ENCODE results near the gene SNRPA1. TPM values are rescaled to one million over a fixed set of nuclear protein-coding genes. Genes with fewer than 3 reads are reported as not detected.

Gene SNRPA1
- total and polyA plus RNA-seq, 7 experiments from 2014 or later = 59.6 to 212 (median 90.1) TPM

DNA sequence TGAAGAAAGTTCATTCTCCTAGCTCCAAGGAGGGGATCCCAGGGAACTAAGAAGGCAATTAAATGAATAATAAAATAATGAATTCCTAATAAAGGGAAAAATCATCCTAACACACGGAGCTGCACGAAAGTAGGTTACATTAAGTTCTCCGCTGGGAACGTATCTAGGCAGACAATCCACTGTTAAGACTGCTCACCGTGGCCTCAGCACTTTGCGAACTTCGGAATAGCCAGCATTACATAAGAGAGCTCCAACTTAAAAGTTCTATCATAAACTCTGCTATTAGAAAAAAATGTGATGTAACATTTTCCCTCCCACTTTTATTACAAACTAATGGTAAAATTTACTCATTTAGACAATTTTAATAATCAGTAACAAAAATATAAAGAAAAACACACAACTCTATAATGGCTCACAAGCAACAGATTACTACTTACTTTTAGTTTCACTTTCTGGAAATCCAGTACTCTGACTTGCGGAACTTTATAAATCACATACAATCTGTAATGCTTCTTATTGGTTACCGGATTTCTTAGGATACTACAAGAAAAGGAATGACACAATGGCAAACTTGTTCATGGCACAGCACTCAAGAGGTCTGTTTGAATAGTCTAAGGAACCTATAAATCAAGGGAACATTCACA is 8.5 kb downstream of the SNRPA1 start:
- no peaks in the 10 kb centered on the region for H3K9me3 Mint-ChIP-seq
- H3K36me3 ChIP-seq (ENCODE audit: control insufficient read depth in 2 of 3, insufficient read depth in 3 of 3, low read length in 3 of 3) = peaks cover 29 to 68% (median 47%) of the 10 kb centered on the region in 3 experiments
- H3K9me3 ChIP-seq (ENCODE audit: control insufficient read depth in 2 of 3, low read length in 3 of 3) = no peaks in the 10 kb centered on the region
- intact Hi-C loops (cut with micrococcal nuclease) = no loop called here
- H3K27me3 Mint-ChIP-seq = no peaks in the 10 kb centered on the region
- H3K4me1 ChIP-seq (ENCODE audit: control insufficient read depth in 2 of 2, insufficient read depth in 2 of 2, low read length in 2 of 2) = peaks cover 0 to under 1% of the 10 kb centered on the region in 2 donors
- H3K27ac ChIP-seq (ENCODE audit: low read depth, low read length) = peak overlapping the region; percentile 23
- no peaks in the 10 kb centered on the region for H3K27me3 ChIP-seq (ENCODE audit: control insufficient read depth in 2 of 2, insufficient read depth in 2 of 2, low read length in 2 of 2)
- H3K4me1 Mint-ChIP-seq = peaks cover 17 to 38% (median 26%) of the 10 kb centered on the region in 7 donors
- DNase-seq (no peak), ATAC-seq (no peak)
- ChIA-PET CTCF (interaction anchor here (1.1 kb wide), 1 partner anchor 13 kb away, joined by 3 read pairs; no protein-coding TSS in a partner anchor), POLR2A (interaction anchor here (3.3 kb wide), 1 partner anchor 9 kb away, joined by 18 read pairs; the partner anchor contains the start of gene SNRPA1)
- peaks cover 4 to 59% (median 35%) of the 10 kb centered on the region in 5 donors for H3K36me3 Mint-ChIP-seq
- no peak overlapping the region for H3K4me3 ChIP-seq (ENCODE audit: low read length)
- H3K27ac Mint-ChIP-seq = peak overlapping the region in 2 of 9 donors; percentile 67 to 79
- H3K4me3 Mint-ChIP-seq = peak overlapping the region in 1 of 10 donors; percentile 55

DNA sequence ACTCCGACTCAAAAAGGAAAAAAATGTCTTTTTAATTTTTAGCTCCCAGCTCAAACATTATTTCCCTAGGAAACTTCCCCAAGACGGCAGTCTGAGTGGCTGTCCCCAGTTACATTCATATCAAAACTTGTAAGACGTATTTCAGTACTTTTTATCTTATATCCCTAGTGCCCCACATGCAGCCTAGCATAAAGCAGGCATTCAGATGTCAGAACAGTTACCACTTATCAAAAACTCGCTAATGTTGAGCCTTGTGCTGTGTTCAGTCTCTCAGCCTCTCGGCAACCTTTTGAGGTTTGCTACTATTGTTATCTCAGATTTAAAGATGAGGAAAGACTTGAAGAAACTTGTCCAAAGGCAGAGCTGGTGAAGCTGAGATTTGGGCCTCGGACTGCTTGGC is 11.1 kb downstream of the SNRPA1 start:
- POLR2A ChIA-PET = interaction anchor here (3.3 kb wide), 1 partner anchor 11 kb away, joined by 18 read pairs; the partner anchor contains the start of gene SNRPA1
- no peaks in the 10 kb centered on the region for H3K9me3 Mint-ChIP-seq
- intact Hi-C loops (cut with micrococcal nuclease) = no loop called here

DNA sequence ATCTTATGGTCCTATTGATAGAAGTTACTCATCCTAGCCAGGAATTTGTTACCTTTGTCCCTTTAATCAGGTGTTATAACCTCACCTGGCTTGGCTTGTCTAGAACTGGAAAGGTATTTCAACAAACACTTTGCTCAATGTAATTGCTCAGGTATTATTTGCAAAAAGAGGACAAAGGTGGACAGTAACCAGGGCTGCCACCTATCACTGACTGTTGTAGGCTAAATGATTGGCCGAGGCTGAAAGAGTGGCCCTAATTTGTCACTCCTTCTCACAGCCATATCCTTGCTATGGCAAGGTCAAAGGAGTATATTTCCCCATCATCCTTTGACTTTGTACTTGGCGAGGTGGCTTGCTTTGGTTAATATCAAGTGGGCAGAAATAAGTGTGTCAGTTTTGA is 15.0 kb downstream of the SNRPA1 start:
- Mint-ChIP-seq H3K4me3 (no peak overlapping the region), H3K9me3 (peaks cover 0 to 3% (median 0%) of the 10 kb centered on the region in 11 donors), H3K27ac (peak overlapping the region in 1 of 9 donors; percentile 15), H3K4me1 (peaks cover 7 to 27% (median 20%) of the 10 kb centered on the region in 7 donors), H3K27me3 (no peaks in the 10 kb centered on the region), H3K36me3 (peaks cover 4 to 34% (median 15%) of the 10 kb centered on the region in 5 donors)
- intact Hi-C loops (cut with micrococcal nuclease) = no loop called here
- Histone ChIP-seq H3K9me3 (ENCODE audit: control insufficient read depth in 2 of 3, low read length in 3 of 3) (no peaks in the 10 kb centered on the region), H3K27ac (ENCODE audit: low read depth, low read length) (no peak overlapping the region), H3K4me3 (ENCODE audit: low read length) (no peak overlapping the region), H3K27me3 (ENCODE audit: control insufficient read depth in 2 of 2, insufficient read depth in 2 of 2, low read length in 2 of 2) (no peaks in the 10 kb centered on the region), H3K36me3 (ENCODE audit: control insufficient read depth in 2 of 3, insufficient read depth in 3 of 3, low read length in 3 of 3) (peaks cover 24 to 53% (median 33%) of the 10 kb centered on the region in 3 experiments), H3K4me1 (ENCODE audit: control insufficient read depth in 2 of 2, insufficient read depth in 2 of 2, low read length in 2 of 2) (peaks cover 11 to 20% of the 10 kb centered on the region in 2 donors)
- POLR2A ChIA-PET = no interaction called here
- DNase-seq (no peak), ATAC-seq (no peak)
- CTCF ChIA-PET = no interaction called here

More for the DNA sequence above, 11.1 kb downstream of the SNRPA1 start:
- peaks cover 29 to 79% (median 60%) of the 10 kb centered on the region in 3 experiments for H3K36me3 ChIP-seq (ENCODE audit: control insufficient read depth in 2 of 3, insufficient read depth in 3 of 3, low read length in 3 of 3)
- H3K27ac ChIP-seq (ENCODE audit: low read depth, low read length) = no peak overlapping the region
- no peaks in the 10 kb centered on the region for H3K27me3 ChIP-seq (ENCODE audit: control insufficient read depth in 2 of 2, insufficient read depth in 2 of 2, low read length in 2 of 2)
- H3K9me3 ChIP-seq (ENCODE audit: control insufficient read depth in 2 of 3, low read length in 3 of 3) = no peaks in the 10 kb centered on the region
- H3K4me1 ChIP-seq (ENCODE audit: control insufficient read depth in 2 of 2, insufficient read depth in 2 of 2, low read length in 2 of 2) = no peaks in the 10 kb centered on the region
- H3K36me3 Mint-ChIP-seq = peaks cover 4 to 58% (median 32%) of the 10 kb centered on the region in 5 donors
- no peaks in the 10 kb centered on the region for H3K27me3 Mint-ChIP-seq
- no peak for DNase-seq
- H3K4me3 ChIP-seq (ENCODE audit: low read length) = no peak overlapping the region
- H3K4me3 Mint-ChIP-seq = no peak overlapping the region
- peaks cover 5 to 18% (median 15%) of the 10 kb centered on the region in 7 donors for H3K4me1 Mint-ChIP-seq
- CTCF ChIA-PET = interaction anchor here (0.6 kb wide), 1 partner anchor 388 kb away, joined by 3 read pairs; no protein-coding TSS in a partner anchor
- H3K27ac Mint-ChIP-seq = no peak overlapping the region
- no peak for ATAC-seq

DNA sequence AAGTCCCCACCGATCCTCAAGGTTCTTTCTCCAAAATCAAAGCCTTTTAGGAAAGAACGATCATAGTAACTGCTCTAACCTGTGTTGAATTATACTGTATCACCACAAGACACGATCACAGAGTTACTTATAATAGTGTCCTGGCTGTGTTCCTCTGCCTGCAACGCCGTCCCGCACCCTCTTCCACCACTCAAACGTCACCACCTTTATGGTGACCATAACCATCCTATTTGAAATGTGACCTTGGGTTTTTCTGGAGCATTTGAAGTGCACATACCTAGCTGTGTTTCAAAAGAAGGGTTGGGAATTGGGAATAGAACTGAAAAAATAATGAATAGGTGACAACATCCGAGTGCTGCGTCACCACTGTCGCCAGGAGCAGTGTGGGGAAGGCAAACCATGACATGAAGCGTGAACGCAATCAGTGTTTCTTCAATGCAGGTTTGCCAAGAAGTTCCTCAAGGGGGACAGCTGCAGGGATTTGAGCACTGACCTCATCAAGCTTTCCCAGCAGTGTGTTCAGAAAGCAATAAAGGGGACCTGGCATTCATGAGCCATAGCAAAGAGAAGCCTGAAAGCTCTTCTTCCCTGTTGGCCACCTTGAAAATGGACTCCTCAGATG is 17.0 kb downstream of the SNRPA1 start:
- Histone ChIP-seq H3K4me1 (ENCODE audit: control insufficient read depth in 2 of 2, insufficient read depth in 2 of 2, low read length in 2 of 2) (peaks cover 11 to 21% of the 10 kb centered on the region in 2 donors), H3K4me3 (ENCODE audit: low read length) (peak overlapping the region; percentile 92), H3K27me3 (ENCODE audit: control insufficient read depth in 2 of 2, insufficient read depth in 2 of 2, low read length in 2 of 2) (no peaks in the 10 kb centered on the region), H3K36me3 (ENCODE audit: control insufficient read depth in 2 of 3, insufficient read depth in 3 of 3, low read length in 3 of 3) (peaks cover 29 to 53% (median 38%) of the 10 kb centered on the region in 3 experiments), H3K9me3 (ENCODE audit: control insufficient read depth in 2 of 3, low read length in 3 of 3) (no peaks in the 10 kb centered on the region), H3K27ac (ENCODE audit: low read depth, low read length) (peak overlapping the region; percentile 88)
- Mint-ChIP-seq H3K27me3 (no peaks in the 10 kb centered on the region), H3K27ac (peak overlapping the region; percentile 70 to 95 (median 89)), H3K9me3 (peaks cover 0 to 3% (median 0%) of the 10 kb centered on the region in 11 donors), H3K4me1 (peaks cover 13 to 36% (median 24%) of the 10 kb centered on the region in 7 donors), H3K36me3 (peaks cover 16 to 43% (median 25%) of the 10 kb centered on the region in 5 donors), H3K4me3 (peak overlapping the region; percentile 86 to 99 (median 92))
- CTCF ChIA-PET = interaction anchor here (1.3 kb wide), 1 partner anchor 10 kb away, joined by 7 read pairs; no protein-coding TSS in a partner anchor
- ATAC-seq (no peak), DNase-seq (no peak)
- POLR2A ChIA-PET = interaction anchor here (0.8 to 1.9 kb wide), 2 partner anchors 17 to 26 kb away, joined by 4 to 7 read pairs; partner anchors contain the start of genes CHSY1 and SNRPA1
- intact Hi-C loops (cut with micrococcal nuclease) = loop anchor here (1.0 to 10.0 kb wide), 9 partner anchors 16 to 676 kb away; partner anchors contain the start of genes CHSY1 (in 2 of the 2), ASB7 (in 1 of the 2), LINS1 (in 1 of the 2) and SNRPA1 (in 1 of the 2)

DNA sequence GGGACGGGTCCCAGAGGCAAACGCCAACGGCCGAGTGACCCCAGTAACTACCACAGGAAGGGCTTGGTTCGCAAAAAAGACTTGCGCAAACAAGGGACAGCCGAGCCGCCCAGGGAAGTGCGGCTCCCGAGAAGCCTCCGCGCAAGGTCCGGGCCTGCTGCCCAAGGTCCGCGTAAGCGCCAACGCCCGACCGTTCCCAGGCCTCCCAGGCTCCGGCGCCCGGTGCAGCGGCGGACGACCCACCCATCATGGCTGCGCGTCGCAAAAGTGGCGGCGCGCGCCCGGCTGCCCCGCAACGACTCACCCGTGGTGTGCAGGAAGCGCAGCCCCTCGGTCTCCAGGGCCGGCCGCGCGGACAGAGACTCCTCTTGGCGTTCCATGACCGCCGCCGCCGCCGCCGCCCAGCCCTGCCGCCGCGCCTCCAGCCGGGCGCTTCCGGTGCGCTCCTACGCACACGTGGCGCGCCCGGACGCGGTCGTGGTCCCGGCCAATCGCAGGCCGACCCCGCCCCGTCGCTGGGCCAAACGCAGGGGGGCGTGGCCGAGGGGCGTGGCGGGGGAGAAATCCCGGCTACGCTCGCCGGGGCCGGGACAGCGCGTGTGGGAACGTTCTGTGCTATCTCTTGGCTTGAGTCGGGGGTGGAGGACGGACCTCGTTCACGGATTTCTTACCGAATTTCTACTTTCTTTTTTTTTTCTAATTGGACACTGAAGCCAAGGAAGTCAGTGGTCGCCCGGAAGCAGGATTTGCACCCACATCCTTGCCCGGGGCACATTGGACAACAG is 17.8 kb downstream of the SNRPA1 start, which contains the start of gene SELENOS:
TSS of gene SELENOS (minus strand) at position 448 of the 785 bp plus-strand sequence. CDS start at position 380, 68 bp downstream.
- peak within 1 kb of the TSS; percentile 88 for H3K27ac ChIP-seq (ENCODE audit: low read depth, low read length)
- peaks cover 31 to 53% (median 32%) of the 10 kb centered on the region in 3 experiments for H3K36me3 ChIP-seq (ENCODE audit: control insufficient read depth in 2 of 3, insufficient read depth in 3 of 3, low read length in 3 of 3)
- no peaks in the 10 kb centered on the region for H3K27me3 ChIP-seq (ENCODE audit: control insufficient read depth in 2 of 2, insufficient read depth in 2 of 2, low read length in 2 of 2)
- ChIA-PET CTCF (no interaction called here), POLR2A (interaction anchor here (1.1 to 1.9 kb wide), 2 partner anchors 18 kb away, joined by 7 to 8 read pairs; partner anchors contain the start of gene SNRPA1)
- Mint-ChIP-seq H3K27ac (peak within 1 kb of the TSS; percentile 80 to 96 (median 91)), H3K36me3 (peaks cover 15 to 43% (median 25%) of the 10 kb centered on the region in 5 donors), H3K4me1 (peaks cover 13 to 37% (median 24%) of the 10 kb centered on the region in 7 donors), H3K27me3 (no peaks in the 10 kb centered on the region), H3K4me3 (peak within 1 kb of the TSS; percentile 86 to 99 (median 95)), H3K9me3 (peaks cover 0 to 3% (median 0%) of the 10 kb centered on the region in 11 donors)
- H3K4me1 ChIP-seq (ENCODE audit: control insufficient read depth in 2 of 2, insufficient read depth in 2 of 2, low read length in 2 of 2) = peaks cover 11 to 21% of the 10 kb centered on the region in 2 donors
- DNase-seq = peak; percentile 74 to 98 (median 84)
- H3K9me3 ChIP-seq (ENCODE audit: control insufficient read depth in 2 of 3, low read length in 3 of 3) = no peaks in the 10 kb centered on the region
- ATAC-seq = peak; percentile 99
- intact Hi-C loops (cut with micrococcal nuclease) = loop anchor here (1.0 to 10.0 kb wide), 9 partner anchors 17 to 675 kb away; partner anchors contain the start of genes CHSY1 (in 2 of the 2), ASB7 (in 1 of the 2), LINS1 (in 1 of the 2) and SNRPA1 (in 1 of the 2)
- peak within 1 kb of the TSS; percentile 92 for H3K4me3 ChIP-seq (ENCODE audit: low read length)
